H1 (cell line): ENCODE measurements around the gene POFUT2. TPM values are rescaled to one million over a fixed set of nuclear protein-coding genes. Genes with fewer than 3 reads are reported as not detected.

Experiments
- CTCF ChIA-PET: fragments of 300-600 bp; sonication (Branson Sonifier 250); formaldehyde crosslinking; loops from one replicate; lab custom pipeline; 2021; ENCODE audit not compliant: partially characterized antibody; lab: Charles Lee
- POLR2A ChIA-PET: fragments of 300-600 bp; sonication (Branson Sonifier 250); formaldehyde crosslinking; loops from one replicate; lab custom pipeline; 2021; ENCODE audit warnings: inconsistent platforms; ENCODE audit not compliant: partially characterized antibody; lab: Charles Lee
- DNase-seq, 2 experiments: peaks; one replicate each; pipeline versions ENCODE4 v3.0.0 to v3.0.0-alpha.2; 2010 to 2022; ENCODE audit warnings: low spot score in 2 of 2, low read depth in 1 of 2, mixed read lengths in 1 of 2
- FAIRE-seq: peaks from 2 replicates; lab custom pipeline; 2011; peaks lifted over from hg19 to GRCh38; lab: Jason Lieb, UNC
- H2AFZ ChIP-seq: 2 replicates; pipeline ENCODE4 v1.8.1; 2012; ENCODE audit warnings: low read length, inconsistent platforms
- H2AK5ac ChIP-seq: 2 replicates; pipeline ENCODE4 v1.6.1; 2013; ENCODE audit warnings: low read depth, low read length
- H2BK120ac ChIP-seq: replicated peaks from 2 replicates; pipeline ENCODE3; 2013; ENCODE audit warnings: low read depth, low read length, inconsistent platforms
- H2BK12ac ChIP-seq: 2 replicates; pipeline ENCODE4 v1.6.1; 2013; ENCODE audit warnings: low read depth, low read length
- H2BK15ac ChIP-seq: 2 replicates; pipeline ENCODE4 v1.6.1; 2013; ENCODE audit warnings: low read length
- H2BK20ac ChIP-seq: 2 replicates; pipeline ENCODE4 v1.6.1; 2013; ENCODE audit warnings: low read length
- H2BK5ac ChIP-seq: 2 replicates; pipeline ENCODE4 v1.6.1; 2013; ENCODE audit warnings: low read depth, low read length
- H3K14ac ChIP-seq: 2 replicates; pipeline ENCODE4 v1.6.1; 2013; ENCODE audit warnings: inconsistent platforms; ENCODE audit not compliant: insufficient read length
- H3K18ac ChIP-seq: 2 replicates; pipeline ENCODE4 v1.6.1; 2013; ENCODE audit warnings: low read length; ENCODE audit errors: extremely low read depth
- H3K23ac ChIP-seq: 2 replicates; pipeline ENCODE4 v1.6.1; 2013; ENCODE audit warnings: inconsistent platforms; ENCODE audit not compliant: insufficient read length
- H3K23me2 ChIP-seq: 2 replicates; pipeline ENCODE4 v1.6.1; 2013; ENCODE audit warnings: low read depth, low read length
- H3K27ac ChIP-seq: 2 replicates; pipeline ENCODE4 v1.6.1; 2011; ENCODE audit warnings: low read depth, low read length, inconsistent platforms
- H3K27me3 ChIP-seq, 4 experiments: replicated peaks in 1 of 4; 1 replicate in 1 of 4; 2 replicates in 3 of 4; pipeline versions ENCODE4 v1.6.1 to v1.8.1; 2011 to 2013; ENCODE audit warnings: low read length in 3 of 4, mild to moderate bottlenecking in 3 of 4, inconsistent platforms in 2 of 4, mixed read lengths in 2 of 4, moderate library complexity in 1 of 4; ENCODE audit not compliant: control insufficient read depth in 3 of 4, insufficient read depth in 3 of 4; ENCODE audit errors: extremely low read depth in 1 of 4
- H3K36me3 ChIP-seq, 4 experiments: 2 replicates each; pipeline versions ENCODE4 v1.6.1 to v1.8.1; 2011 to 2013; ENCODE audit warnings: mild to moderate bottlenecking in 4 of 4, low read length in 3 of 4, moderate library complexity in 2 of 4, control low read depth in 1 of 4, inconsistent platforms in 1 of 4; ENCODE audit not compliant: insufficient read depth in 4 of 4, control insufficient read depth in 2 of 4
- H3K4ac ChIP-seq: replicated peaks from 2 replicates; pipeline ENCODE3; 2013; ENCODE audit warnings: low read length, low read depth, mixed read lengths, inconsistent platforms; ENCODE audit not compliant: insufficient read length
- H3K4me1 ChIP-seq, 4 experiments: replicated peaks in 1 of 4; 1 replicate in 1 of 4; 2 replicates in 3 of 4; pipeline versions ENCODE4 v1.6.1 to v1.8.1; 2011 to 2013; ENCODE audit warnings: low read length in 3 of 4, inconsistent platforms in 2 of 4, mixed read lengths in 1 of 4; ENCODE audit not compliant: insufficient read depth in 4 of 4, control insufficient read depth in 3 of 4
- H3K4me2 ChIP-seq, 2 experiments: 2 replicates each; pipeline versions ENCODE4 v1.6.1 to v1.8.1; 2011 to 2013; ENCODE audit warnings: low read depth in 2 of 2, low read length in 2 of 2, control low read depth in 1 of 2, inconsistent platforms in 1 of 2, mild to moderate bottlenecking in 1 of 2; ENCODE audit not compliant: insufficient read depth in 1 of 2
- H3K4me3 ChIP-seq, 4 experiments: fragments of 200-600, 300-600 bp in 1 of 4; sonication (generic), shearing (Covaris generic), sonication (Bioruptor Twin) in 1 of 4; 2 replicates each; pipeline versions ENCODE4 v1.5.1 to v1.8.1; 2011 to 2016; ENCODE audit warnings: low read length in 4 of 4, low read depth in 3 of 4, control low read depth in 2 of 4, inconsistent platforms in 2 of 4, mild to moderate bottlenecking in 2 of 4, mixed read lengths in 1 of 4, moderate library complexity in 1 of 4; ENCODE audit not compliant: insufficient read depth in 2 of 4; ENCODE audit errors: extremely low read depth in 1 of 4
- H3K56ac ChIP-seq: replicated peaks from 2 replicates; pipeline ENCODE3; 2013; ENCODE audit warnings: low read depth, mild to moderate bottlenecking, mixed read lengths, low read length, inconsistent platforms; ENCODE audit not compliant: insufficient read length
- H3K79me1 ChIP-seq: 2 replicates; pipeline ENCODE4 v1.6.1; 2013; ENCODE audit warnings: low read depth, low read length, control low read depth
- H3K79me2 ChIP-seq, 2 experiments: 2 replicates each; pipeline versions ENCODE4 v1.6.1 to v1.8.1; 2012 to 2013; ENCODE audit warnings: low read length in 2 of 2, mild to moderate bottlenecking in 2 of 2, inconsistent platforms in 1 of 2; ENCODE audit not compliant: insufficient read depth in 2 of 2, control insufficient read depth in 1 of 2
- H3K9ac ChIP-seq, 4 experiments: replicated peaks in 1 of 4; 1 replicate in 1 of 4; 2 replicates in 3 of 4; pipeline versions ENCODE4 v1.6.1 to v1.8.1; 2011 to 2013; ENCODE audit warnings: low read depth in 3 of 4, low read length in 3 of 4, control low read depth in 2 of 4, mild to moderate bottlenecking in 2 of 4, moderate library complexity in 2 of 4, inconsistent platforms in 1 of 4; ENCODE audit errors: extremely low read depth in 1 of 4
- H3K9me3 ChIP-seq, 2 experiments: 2 replicates each; pipeline versions ENCODE4 v1.6.1 to v1.8.1; 2012 to 2013; ENCODE audit warnings: mild to moderate bottlenecking in 2 of 2, moderate library complexity in 2 of 2, control low read depth in 1 of 2, inconsistent platforms in 1 of 2, low read depth in 1 of 2, low read length in 1 of 2, mixed read lengths in 1 of 2; ENCODE audit not compliant: insufficient read depth in 2 of 2
- H4K20me1 ChIP-seq, 2 experiments: replicated peaks in 1 of 2; 2 replicates each; pipeline versions ENCODE3 to v1.8.1; 2011 to 2013; ENCODE audit warnings: inconsistent platforms in 2 of 2, low read length in 2 of 2, mild to moderate bottlenecking in 1 of 2; ENCODE audit not compliant: insufficient read depth in 2 of 2, control insufficient read depth in 1 of 2
- H4K5ac ChIP-seq: 2 replicates; pipeline ENCODE4 v1.6.1; 2013; ENCODE audit warnings: low read length, low read depth, mixed read lengths, inconsistent platforms; ENCODE audit not compliant: insufficient read length
- H4K8ac ChIP-seq: 2 replicates; pipeline ENCODE4 v1.8.0; 2013; ENCODE audit warnings: mild to moderate bottlenecking, moderate library complexity, low read length, inconsistent platforms; ENCODE audit not compliant: insufficient read depth; ENCODE audit errors: extremely low read depth
- H4K91ac ChIP-seq: replicated peaks from 2 replicates; pipeline ENCODE3; 2013; ENCODE audit warnings: low read length, mixed read lengths, inconsistent platforms; ENCODE audit not compliant: insufficient read length
- EGR1 ChIP-seq: IDR thresholded peaks from 2 replicates; pipeline ENCODE4 v1.6.1; 2011; ENCODE audit warnings: low read depth, low read length, borderline replicate concordance
- FOSL1 ChIP-seq: IDR thresholded peaks from 2 replicates; pipeline ENCODE4 v1.6.1; 2011; ENCODE audit warnings: mild to moderate bottlenecking, low read depth, low read length, moderate library complexity; ENCODE audit not compliant: insufficient read depth
- GABPA ChIP-seq: IDR thresholded peaks from 2 replicates; pipeline ENCODE4 v1.6.1; 2011; ENCODE audit warnings: mild to moderate bottlenecking, low read length, moderate library complexity, borderline replicate concordance; ENCODE audit not compliant: insufficient read depth
- HDAC6 ChIP-seq: IDR thresholded peaks from one replicate; pipeline ENCODE4 v1.7.1; 2012; ENCODE audit warnings: low read depth, mild to moderate bottlenecking, inconsistent platforms, low read length, moderate library complexity
- JUND ChIP-seq: IDR thresholded peaks from 2 replicates; pipeline ENCODE4 v1.6.1; 2011; ENCODE audit warnings: mild to moderate bottlenecking, improper control_type of control experiment, low read length
- MAFK ChIP-seq: IDR thresholded peaks from 2 replicates; pipeline ENCODE4 v1.6.1; 2012; ENCODE audit warnings: low read depth, mild to moderate bottlenecking, improper control_type of control experiment, low read length
- POU5F1 ChIP-seq: IDR thresholded peaks from 2 replicates; pipeline ENCODE4 v1.6.1; 2011; ENCODE audit warnings: low read depth, mild to moderate bottlenecking, low read length, moderate library complexity
- RBBP5 ChIP-seq: IDR thresholded peaks from 2 replicates; pipeline ENCODE4 v1.7.1; 2012; ENCODE audit warnings: low read depth, mild to moderate bottlenecking, inconsistent platforms, low read length, moderate library complexity, borderline replicate concordance
- SAP30 ChIP-seq: fragments of 300-600 bp; sonication (generic); IDR thresholded peaks from 2 replicates; pipeline ENCODE4 v1.7.1; 2012; ENCODE audit warnings: low read length, moderate library complexity, mild to moderate bottlenecking, inconsistent platforms; ENCODE audit not compliant: insufficient read depth, insufficient replicate concordance
- USF2 ChIP-seq: IDR thresholded peaks from 2 replicates; pipeline ENCODE4 v1.6.1; 2011; ENCODE audit warnings: low read length, improper control_type of control experiment
- ZNF274 ChIP-seq: IDR thresholded peaks from 2 replicates; pipeline ENCODE4 v1.7.0; 2012; ENCODE audit warnings: low read length, borderline replicate concordance; ENCODE audit errors: extremely low read depth
- WGBS, 2 experiments: shearing (Covaris generic) in 1 of 2; methylation state at CpG; one replicate each; pipeline versions ENCODE4 v1.1.6 to v1.1.7; 2013 to 2015; ENCODE audit warnings: low lambda C conversion rate in 2 of 2, mixed read lengths in 2 of 2, inconsistent platforms in 1 of 2, low coverage in 1 of 2, missing lambda C conversion rate in 1 of 2; ENCODE audit not compliant: insufficient replicate concordance in 2 of 2, insufficient coverage in 1 of 2, insufficient read length in 1 of 2; ENCODE audit errors: extremely low coverage in 1 of 2, missing lambda C conversion rate in 1 of 2; 5-methylcytosine and 5-hydroxymethylcytosine counted together
- polyA plus RNA-seq, 7 experiments: library from polyadenylated mRNA; depleted of rRNA in 3 of 7; stranded (reverse) in 5 of 7; unstranded in 2 of 7; fragments of >200 nt in 5 of 7; fragments of 200-250 nt in 2 of 7; gene quantifications; 1 replicate in 5 of 7; 2 replicates in 1 of 7; 4 replicates in 1 of 7; pipeline versions ENCODE4 v1.2.1 to v1.2.3, GENCODE V29; 2011 to 2013; ENCODE audit warnings: missing spikeins in 2 of 7, mixed read lengths in 2 of 7
- total RNA-seq: library from RNA; stranded (reverse); fragmentation: NEBNext Ultra II Directional; extraction: Animal tissue kit (Norgen Biotek cat#: 25700); gene quantifications from 2 replicates; pipeline ENCODE4 v1.2.1, GENCODE V29; 2021

The POFUT2 gene
- total and polyA plus RNA-seq, 2 of the 8 experiments (the other 6 are each of a cell fraction or from before 2014, with no cell fraction given) = 13.7 to 32.1 TPM

- H3K23ac ChIP-seq = no peak overlapping the region
- 71% methylated on average over 14 of the region's 14 CpGs; no CpG with 5 or more reads in 1 of the 2 experiments for WGBS, 2 experiments
- no peak overlapping the region for H4K8ac ChIP-seq
- H3K14ac ChIP-seq = no peak overlapping the region
- peak overlapping the region; percentile 33 to 68; a peak in 3 of 4 replicates for H3K4me2 ChIP-seq
- no peak overlapping the region for H2BK5ac ChIP-seq
- H3K27me3 ChIP-seq = no peaks in the 10 kb centered on the region; a peak in 1 of 7 replicates
- H3K23me2 ChIP-seq = no peaks in the 10 kb centered on the region
- H3K4ac ChIP-seq = no peak overlapping the region
- H3K4me3 ChIP-seq = peak overlapping the region in 3 of 4 experiments; percentile 26 to 46 (median 26); a peak in 5 of 8 replicates
- H2BK20ac ChIP-seq = peak overlapping the region; percentile 53; the same call in 1 of the 2 replicates
- H3K9me3 ChIP-seq = peaks cover 4 to 6% of the 10 kb centered on the region in 2 experiments; a peak in 3 of 4 replicates
- H3K27ac ChIP-seq = no peak overlapping the region
- DNase-seq (peak in 1 of 2 experiments; percentile 62), FAIRE-seq (no peak)
- H2BK120ac ChIP-seq = no peak overlapping the region
- H3K36me3 ChIP-seq = no peaks in the 10 kb centered on the region
- POLR2A ChIA-PET = interaction anchor here (0.8 to 1.3 kb wide), 4 partner anchors 10 to 36 kb away, joined by 3 to 4 read pairs (median 3); no protein-coding TSS in a partner anchor
- peak overlapping the region; percentile 52; the same call in 1 of the 2 replicates for H2BK12ac ChIP-seq
- peaks cover 0 to 13% (median 7%) of the 10 kb centered on the region in 4 experiments; a peak in 5 of 7 replicates for H3K4me1 ChIP-seq
- no peaks in the 10 kb centered on the region for H3K79me1 ChIP-seq
- no peak overlapping the region for H3K56ac ChIP-seq
- peak overlapping the region; percentile 36 for H4K91ac ChIP-seq
- no peak overlapping the region for H3K9ac ChIP-seq
- H2BK15ac ChIP-seq = 0 out of 2 replicates have a peak overlapping the region, but pooled peaks have one; percentile 2
- no peak overlapping the region for H4K5ac ChIP-seq
- H2AK5ac ChIP-seq = no peak overlapping the region
- no peaks in the 10 kb centered on the region for H3K79me2 ChIP-seq
- CTCF ChIA-PET = interaction anchor here (0.6 to 3.7 kb wide), 10 partner anchors 10 to 260 kb away, joined by 3 to 28 read pairs (median 4); no protein-coding TSS in a partner anchor
- H4K20me1 ChIP-seq = no peaks in the 10 kb centered on the region
- peak overlapping the region; percentile 86 for H2AFZ ChIP-seq
- peak overlapping the region; percentile 83; the same call in 1 of the 2 replicates for H3K18ac ChIP-seq
- TF ChIP-seq JUND = no peak
- TF ChIP-seq POU5F1 = no peak
- TF ChIP-seq ZNF274 = no peak
- TF ChIP-seq USF2 = no peak
- no peak for TF ChIP-seq GABPA
- TF ChIP-seq EGR1 = no peak
- no peak for TF ChIP-seq MAFK
- no peak for TF ChIP-seq SAP30
- TF ChIP-seq FOSL1 = no peak
- no peak for TF ChIP-seq HDAC6
- TF ChIP-seq RBBP5 = no peak
These were observed 38.8 kb downstream of the POFUT2 start for GRCh38 chr21:45248893-45249381.
